HCT116 (cell line): ENCODE data around the gene TADA3.

Experiments used
- EZH2 ChIP-seq: fragments of 200-600 bp; sonication (generic); IDR thresholded peaks from 2 replicates; pipeline ENCODE4 v1.6.1; 2017; ENCODE audit warnings: antibody characterized with exemption, mixed run types
- EZH2phosphoT487 ChIP-seq: fragments of 200-600 bp; IDR thresholded peaks from 2 replicates; pipeline ENCODE4 v1.6.1; 2018; ENCODE audit warnings: antibody characterized with exemption, borderline replicate concordance
- POLR2A ChIP-seq: IDR thresholded peaks from 2 replicates; pipeline ENCODE4 v1.7.0; 2011; ENCODE audit warnings: borderline replicate concordance; ENCODE audit not compliant: insufficient read depth, insufficient read length; ENCODE audit errors: extremely low read depth
- POLR2AphosphoS5 ChIP-seq: IDR thresholded peaks from 2 replicates; pipeline ENCODE4 v1.6.1; 2011; ENCODE audit warnings: mild to moderate bottlenecking, low read depth, low read length, moderate library complexity
- SP1 ChIP-seq: IDR thresholded peaks from 2 replicates; pipeline ENCODE4 v1.6.1; 2012; ENCODE audit warnings: low read depth
- TF ChIP-seq, protein P1 (sequence below), 3 experiments: fragments of 200-600 bp in 1 of 3; sonication (generic) in 1 of 3; IDR thresholded peaks in 2 of 3; conservative IDR thresholded peaks in 1 of 3; 2 replicates each; pipeline ENCODE4 v1.5.1; 2012 to 2017; ENCODE audit warnings: low read depth in 2 of 3, low read length in 2 of 3, antibody characterized with exemption in 1 of 3, borderline replicate concordance in 1 of 3, control low read depth in 1 of 3, mild to moderate bottlenecking in 1 of 3, mixed read lengths in 1 of 3, mixed run types in 1 of 3, moderate library complexity in 1 of 3; ENCODE audit not compliant: insufficient read depth in 1 of 3

DNA sequence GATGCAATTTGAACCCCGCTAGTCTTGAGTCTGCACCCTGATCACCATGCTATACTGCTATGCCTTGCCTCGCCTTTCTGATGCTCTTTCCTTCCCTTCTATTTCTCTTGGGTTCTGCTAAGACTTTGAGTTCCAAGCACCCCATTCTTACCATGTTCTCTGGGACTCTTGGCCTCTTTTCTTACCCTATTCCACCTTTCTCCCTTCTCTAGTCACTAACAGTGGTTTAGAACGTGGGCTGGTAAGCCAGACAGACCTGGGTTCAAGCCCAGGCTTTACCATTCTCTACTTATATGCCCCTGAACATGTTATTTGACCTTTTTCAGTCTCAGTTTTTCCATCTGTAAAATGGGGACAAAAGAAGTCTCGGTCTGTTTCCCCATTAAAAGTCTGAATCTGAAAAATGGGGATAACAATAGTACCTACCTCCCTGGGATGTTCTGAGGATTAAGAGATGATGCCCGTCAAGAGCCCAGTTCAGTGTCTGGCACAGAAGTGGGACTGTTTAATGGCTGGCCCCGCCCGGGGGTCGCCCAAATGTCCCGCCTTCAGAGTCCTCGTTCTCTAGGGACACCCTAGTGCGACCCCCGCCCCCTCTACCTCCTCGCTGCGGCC, 376 bp downstream of the TADA3 start:
- TF ChIP-seq EZH2phosphoT487: no peak
- TF ChIP-seq, protein P1, sequence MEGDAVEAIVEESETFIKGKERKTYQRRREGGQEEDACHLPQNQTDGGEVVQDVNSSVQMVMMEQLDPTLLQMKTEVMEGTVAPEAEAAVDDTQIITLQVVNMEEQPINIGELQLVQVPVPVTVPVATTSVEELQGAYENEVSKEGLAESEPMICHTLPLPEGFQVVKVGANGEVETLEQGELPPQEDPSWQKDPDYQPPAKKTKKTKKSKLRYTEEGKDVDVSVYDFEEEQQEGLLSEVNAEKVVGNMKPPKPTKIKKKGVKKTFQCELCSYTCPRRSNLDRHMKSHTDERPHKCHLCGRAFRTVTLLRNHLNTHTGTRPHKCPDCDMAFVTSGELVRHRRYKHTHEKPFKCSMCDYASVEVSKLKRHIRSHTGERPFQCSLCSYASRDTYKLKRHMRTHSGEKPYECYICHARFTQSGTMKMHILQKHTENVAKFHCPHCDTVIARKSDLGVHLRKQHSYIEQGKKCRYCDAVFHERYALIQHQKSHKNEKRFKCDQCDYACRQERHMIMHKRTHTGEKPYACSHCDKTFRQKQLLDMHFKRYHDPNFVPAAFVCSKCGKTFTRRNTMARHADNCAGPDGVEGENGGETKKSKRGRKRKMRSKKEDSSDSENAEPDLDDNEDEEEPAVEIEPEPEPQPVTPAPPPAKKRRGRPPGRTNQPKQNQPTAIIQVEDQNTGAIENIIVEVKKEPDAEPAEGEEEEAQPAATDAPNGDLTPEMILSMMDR (IDR thresholded peaks at IDR 0.05 in 2 of 3, conservative IDR thresholded peaks at IDR 0.05 in 1 of 3; ENCODE audit: borderline replicate concordance in 1 of 3, insufficient read depth in 1 of 3, low read depth in 2 of 3, low read length in 2 of 3): no peak
- no peak for TF ChIP-seq POLR2A
- TF ChIP-seq EZH2: no peak
- no peak for TF ChIP-seq POLR2AphosphoS5
- no peak for TF ChIP-seq SP1
